NT2/D1 (cell line): ENCODE measurements around the gene ZNF497.

Source experiments
- SUZ12 ChIP-seq: IDR thresholded peaks from 2 replicates; pipeline ENCODE4 v1.6.1; 2011; ENCODE audit not compliant: insufficient read length, insufficient read depth; ENCODE audit errors: extremely low read depth
- YY1 ChIP-seq: IDR thresholded peaks from 2 replicates; pipeline ENCODE4 v1.6.1; 2011; ENCODE audit not compliant: insufficient read length, insufficient read depth
- ZNF274 ChIP-seq: IDR thresholded peaks from 2 replicates; pipeline ENCODE4 v1.6.1; 2011; ENCODE audit warnings: mild to moderate bottlenecking, low read depth, low read length

DNA sequence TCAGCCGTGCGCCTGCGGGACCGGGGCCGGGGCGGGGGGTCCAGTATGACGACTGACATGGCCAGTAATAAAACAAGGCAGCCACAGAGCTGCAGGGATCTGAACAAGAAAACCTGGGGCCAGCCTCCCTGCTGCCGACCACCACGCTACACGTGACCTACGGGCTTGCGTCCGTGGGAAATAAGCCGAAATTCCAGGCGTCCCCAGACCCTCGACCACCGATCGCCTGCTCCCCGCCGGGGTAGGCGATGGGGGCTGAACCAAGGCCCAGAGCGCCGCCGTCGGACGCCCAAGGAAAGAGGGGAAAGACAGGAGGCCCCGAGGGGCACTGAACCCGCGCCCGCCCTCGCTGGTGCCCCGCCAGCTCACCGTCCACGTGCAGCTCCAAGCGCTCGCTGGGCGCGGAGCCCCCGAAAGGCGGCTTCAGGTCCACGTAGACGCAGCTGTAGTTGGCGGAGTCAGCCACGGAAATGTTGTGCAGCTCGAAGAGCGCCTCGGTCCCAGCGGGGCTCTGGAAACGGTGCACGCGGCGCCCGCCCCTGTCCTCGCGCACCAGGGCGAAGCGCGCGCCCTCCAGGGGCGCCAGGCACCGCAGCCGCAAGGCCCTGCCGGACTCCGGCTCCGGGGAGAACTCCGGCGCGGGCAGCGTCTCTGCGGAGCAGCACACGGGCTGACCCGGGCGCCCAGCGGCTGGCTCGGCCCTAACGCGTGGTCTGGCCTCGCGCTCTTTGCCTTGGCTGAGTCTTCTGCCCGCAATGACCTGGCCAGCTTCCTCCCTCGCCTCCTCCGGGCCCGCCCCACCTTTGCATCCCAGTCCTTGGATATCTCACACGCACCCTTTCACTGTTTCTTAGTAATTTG is 12.3 kb downstream of the ZNF497 start:
- TF ChIP-seq SUZ12: no peak
- TF ChIP-seq YY1: no peak
- TF ChIP-seq ZNF274: no peak
